Measurements from ENCODE around the gene CCDC187.

DNA sequence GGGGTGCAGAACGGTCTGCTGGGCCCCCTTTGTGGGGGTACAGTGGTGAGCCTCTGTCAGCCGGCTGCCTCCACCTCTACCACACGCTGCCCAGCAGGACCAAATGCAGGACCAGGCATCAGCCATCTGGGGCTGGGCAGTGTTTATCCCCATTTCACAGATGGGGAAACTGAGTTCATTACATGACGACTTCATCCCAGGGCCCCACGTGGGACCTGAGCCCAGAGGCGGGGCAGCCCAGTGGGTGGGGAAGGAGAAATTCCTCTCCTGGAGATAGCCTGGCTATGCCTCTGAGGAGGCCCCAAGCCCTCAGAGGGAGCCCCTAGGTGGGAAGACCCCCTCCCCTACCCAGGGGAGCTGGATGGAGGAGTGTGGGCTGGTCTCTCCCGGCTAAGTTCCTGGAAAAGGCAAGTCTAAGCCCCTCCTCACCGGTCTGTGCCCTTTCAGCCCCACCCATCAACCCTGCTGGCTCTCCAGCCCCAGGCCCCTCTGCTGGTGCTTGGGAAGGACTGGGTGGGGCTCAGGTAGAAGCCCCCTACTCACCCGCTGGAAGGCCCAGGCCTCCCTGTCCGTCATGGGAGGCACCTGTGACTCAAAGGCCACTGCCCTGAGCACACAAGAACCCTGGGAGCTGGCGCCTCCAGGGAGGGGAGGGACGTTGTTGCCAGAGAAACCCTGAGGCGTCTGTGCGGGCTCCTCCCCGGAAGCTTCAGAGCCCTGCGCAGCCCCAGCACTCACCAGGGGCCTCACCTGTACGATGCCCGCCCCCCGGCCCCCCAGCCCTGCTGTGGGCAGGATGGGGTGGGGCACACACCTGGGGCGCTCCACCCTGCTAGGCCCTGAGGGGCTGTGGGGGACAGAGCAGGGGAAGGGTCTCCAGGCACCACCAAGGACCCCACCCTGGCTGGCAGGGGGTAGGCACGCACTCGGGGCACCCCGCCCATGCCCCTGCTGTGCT, 7.4 kb upstream of the CCDC187 start:
- TF ChIP-seq, protein P1, sequence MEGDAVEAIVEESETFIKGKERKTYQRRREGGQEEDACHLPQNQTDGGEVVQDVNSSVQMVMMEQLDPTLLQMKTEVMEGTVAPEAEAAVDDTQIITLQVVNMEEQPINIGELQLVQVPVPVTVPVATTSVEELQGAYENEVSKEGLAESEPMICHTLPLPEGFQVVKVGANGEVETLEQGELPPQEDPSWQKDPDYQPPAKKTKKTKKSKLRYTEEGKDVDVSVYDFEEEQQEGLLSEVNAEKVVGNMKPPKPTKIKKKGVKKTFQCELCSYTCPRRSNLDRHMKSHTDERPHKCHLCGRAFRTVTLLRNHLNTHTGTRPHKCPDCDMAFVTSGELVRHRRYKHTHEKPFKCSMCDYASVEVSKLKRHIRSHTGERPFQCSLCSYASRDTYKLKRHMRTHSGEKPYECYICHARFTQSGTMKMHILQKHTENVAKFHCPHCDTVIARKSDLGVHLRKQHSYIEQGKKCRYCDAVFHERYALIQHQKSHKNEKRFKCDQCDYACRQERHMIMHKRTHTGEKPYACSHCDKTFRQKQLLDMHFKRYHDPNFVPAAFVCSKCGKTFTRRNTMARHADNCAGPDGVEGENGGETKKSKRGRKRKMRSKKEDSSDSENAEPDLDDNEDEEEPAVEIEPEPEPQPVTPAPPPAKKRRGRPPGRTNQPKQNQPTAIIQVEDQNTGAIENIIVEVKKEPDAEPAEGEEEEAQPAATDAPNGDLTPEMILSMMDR (IDR thresholded peaks at IDR 0.05), result no peak
- TF ChIP-seq POLR2A (IDR thresholded peaks at IDR 0.05), result no peak
